HG02763 (cell line): ENCODE results near the gene FMOD.
"Not testable (repeated sequence)": the region's sequence is repeated elsewhere in the genome, so short reads cannot be mapped to it uniquely, and the experiment has no call there.

Experiments used
- ATAC-seq: cut with Tn5 transposase; IDR thresholded peaks from one replicate; pipeline ENCODE4 v1.9.1; 2021; ENCODE audit warnings: mild to moderate bottlenecking, moderate library complexity; ENCODE audit not compliant: unreplicated experiment

FMOD gene

GRCh38 chr1:203326830-203327683 lies 23.9 kb downstream of the FMOD start:
- peak; percentile 71 for ATAC-seq

- ATAC-seq: no peak
Measured at GRCh38 chr1:203325418-203326091, 25.4 kb downstream of the FMOD start.

- ATAC-seq: peak; percentile 25
Measured at GRCh38 chr1:203325026-203325417, 25.9 kb downstream of the FMOD start.

GRCh38 chr1:203324105-203325025 lies 26.6 kb downstream of the FMOD start:
- no peak for ATAC-seq

GRCh38 chr1:203323587-203323986 lies 27.3 kb downstream of the FMOD start:
- ATAC-seq: no peak

- no peak for ATAC-seq
Measured at GRCh38 chr1:203322500-203323179, 28.3 kb downstream of the FMOD start.

- ATAC-seq: no peak
Measured at GRCh38 chr1:203321273-203322052, 29.5 kb downstream of the FMOD start.

GRCh38 chr1:203320591-203321272 lies 30.2 kb downstream of the FMOD start:
- ATAC-seq: peak; percentile 57

GRCh38 chr1:203318229-203318517 lies 32.7 kb downstream of the FMOD start:
- no peak for ATAC-seq

GRCh38 chr1:203317429-203318228 lies 33.3 kb downstream of the FMOD start:
- no peak for ATAC-seq

- ATAC-seq: no peak
Measured at GRCh38 chr1:203316626-203317093, 34.3 kb downstream of the FMOD start.

GRCh38 chr1:203314025-203314759 lies 36.7 kb downstream of the FMOD start:
- not testable (repeated sequence) for ATAC-seq

GRCh38 chr1:203311368-203312301 lies 39.3 kb downstream of the FMOD start:
- no peak for ATAC-seq

GRCh38 chr1:203308923-203309331 lies 42.0 kb downstream of the FMOD start:
- no peak for ATAC-seq

- no peak for ATAC-seq
Measured at GRCh38 chr1:203308328-203308922, 42.5 kb downstream of the FMOD start.

GRCh38 chr1:203307641-203308126 lies 43.2 kb downstream of the FMOD start:
- ATAC-seq: no peak
